MM.1S (cell line): ENCODE results near the gene NCKAP5.

Experiments used
- DNase-seq: peaks from one replicate; pipeline ENCODE4 v3.0.0-alpha.2; 2015
- H2AFZ ChIP-seq: fragments of 300-600 bp; sonication (generic); 2 replicates; pipeline ENCODE4 v1.6.0; 2016; ENCODE audit warnings: antibody characterized with exemption, low read length
- H3F3A ChIP-seq: fragments of 300-600 bp; sonication (generic); 2 replicates; pipeline ENCODE4 v1.6.1; 2016; ENCODE audit warnings: mild to moderate bottlenecking, antibody characterized with exemption, low read length, moderate library complexity, mixed read lengths; ENCODE audit not compliant: insufficient read depth
- H3K27ac ChIP-seq: fragments of 300-600 bp; sonication (generic); 2 replicates; pipeline ENCODE4 v1.5.1; 2016; ENCODE audit warnings: mild to moderate bottlenecking, low read length
- H3K27me3 ChIP-seq: fragments of 300-600 bp; sonication (generic); replicated peaks from 2 replicates; pipeline ENCODE4 v1.6.0; 2016; ENCODE audit warnings: low read length; ENCODE audit not compliant: insufficient read depth
- H3K36me3 ChIP-seq: fragments of 300-600 bp; sonication (generic); replicated peaks from 2 replicates; pipeline ENCODE4 v1.6.1; 2016; ENCODE audit warnings: mild to moderate bottlenecking, low read length, mixed read lengths; ENCODE audit not compliant: insufficient read depth
- H3K4me1 ChIP-seq: fragments of 300-600 bp; sonication (generic); 2 replicates; pipeline ENCODE4 v1.6.1; 2016; ENCODE audit warnings: low read length, mixed read lengths
- H3K4me2 ChIP-seq: fragments of 300-600 bp; sonication (generic); 2 replicates; pipeline ENCODE4 v1.6.0; 2016; ENCODE audit warnings: low read depth, low read length
- H3K4me3 ChIP-seq: fragments of 300-600 bp; sonication (generic); 2 replicates; pipeline ENCODE4 v1.5.1; 2016; ENCODE audit warnings: low read length, mixed read lengths
- H3K79me2 ChIP-seq: fragments of 300-600 bp; sonication (generic); 2 replicates; pipeline ENCODE4 v1.6.1; 2016; ENCODE audit warnings: mixed run types, low read length, mixed read lengths
- H3K9ac ChIP-seq: fragments of 300-600 bp; sonication (generic); 2 replicates; pipeline ENCODE4 v1.6.1; 2016; ENCODE audit warnings: low read length, mixed read lengths
- H3K9me2 ChIP-seq: fragments of 300-600 bp; sonication (generic); replicated peaks from 2 replicates; pipeline ENCODE4 v1.6.1; 2016; ENCODE audit warnings: mild to moderate bottlenecking, low read length, mixed read lengths; ENCODE audit not compliant: insufficient read depth
- H3K9me3 ChIP-seq: fragments of 300-600 bp; sonication (generic); replicated peaks from 2 replicates; pipeline ENCODE4 v1.6.1; 2016; ENCODE audit warnings: mild to moderate bottlenecking, low read length, mixed read lengths; ENCODE audit not compliant: insufficient read depth
- H4K20me1 ChIP-seq: fragments of 300-600 bp; sonication (generic); 2 replicates; pipeline ENCODE4 v1.6.1; 2016; ENCODE audit warnings: mild to moderate bottlenecking, low read length, moderate library complexity, mixed read lengths; ENCODE audit not compliant: insufficient read depth
- CTCF ChIP-seq: fragments of 300-600 bp; sonication (generic); IDR thresholded peaks from 2 replicates; pipeline ENCODE4 v1.5.1; 2016; ENCODE audit warnings: antibody characterized with exemption, low read length, mixed read lengths
- EZH2 ChIP-seq: fragments of 300-600 bp; sonication (generic); optimal IDR thresholded peaks from 2 replicates; pipeline ENCODE3; 2017; ENCODE audit warnings: low read depth, mild to moderate bottlenecking, antibody characterized with exemption, low read length, mixed read lengths
- EZH2phosphoT487 ChIP-seq: fragments of 300-600 bp; sonication (generic); IDR thresholded peaks from 2 replicates; pipeline ENCODE4 v1.6.1; 2018; ENCODE audit warnings: antibody characterized with exemption, low read length

Gene NCKAP5

GRCh38 chr2:133526530-133527300, 41.5 kb downstream of the NCKAP5 start:
- H3K9me2 ChIP-seq: no peaks in the 10 kb centered on the region
- no peak overlapping the region for H3K4me3 ChIP-seq
- H3K9ac ChIP-seq: no peak overlapping the region
- peaks cover 8% of the 10 kb centered on the region for H3K4me1 ChIP-seq
- H3K79me2 ChIP-seq: no peaks in the 10 kb centered on the region
- H3K27me3 ChIP-seq: no peaks in the 10 kb centered on the region
- peaks cover 1% of the 10 kb centered on the region; the same call in 1 of the 2 replicates for H3F3A ChIP-seq
- H4K20me1 ChIP-seq: no peaks in the 10 kb centered on the region
- H3K4me2 ChIP-seq: no peak overlapping the region
- no peaks in the 10 kb centered on the region for H3K9me3 ChIP-seq
- DNase-seq: no peak
- H3K36me3 ChIP-seq: no peaks in the 10 kb centered on the region
- no peak overlapping the region for H3K27ac ChIP-seq
- no peak overlapping the region for H2AFZ ChIP-seq
- no peak for TF ChIP-seq EZH2
- no peak for TF ChIP-seq CTCF

- no peaks in the 10 kb centered on the region for H3K79me2 ChIP-seq
- H3K27ac ChIP-seq: no peak overlapping the region
- no peaks in the 10 kb centered on the region for H3K27me3 ChIP-seq
- H4K20me1 ChIP-seq: no peaks in the 10 kb centered on the region
- H3K4me1 ChIP-seq: peaks cover 5% of the 10 kb centered on the region
- TF ChIP-seq EZH2phosphoT487 (no peak), EZH2 (no peak), CTCF (no peak)
- no peak overlapping the region for H2AFZ ChIP-seq
- no peak overlapping the region for H3K4me3 ChIP-seq
- H3F3A ChIP-seq: no peaks in the 10 kb centered on the region
- no peak for DNase-seq
- H3K9me3 ChIP-seq: no peaks in the 10 kb centered on the region
- H3K4me2 ChIP-seq: no peak overlapping the region
- no peaks in the 10 kb centered on the region for H3K9me2 ChIP-seq
- no peaks in the 10 kb centered on the region for H3K36me3 ChIP-seq
- no peak overlapping the region for H3K9ac ChIP-seq
These were observed 42.4 kb downstream of the NCKAP5 start for GRCh38 chr2:133525613-133526529.

DNA sequence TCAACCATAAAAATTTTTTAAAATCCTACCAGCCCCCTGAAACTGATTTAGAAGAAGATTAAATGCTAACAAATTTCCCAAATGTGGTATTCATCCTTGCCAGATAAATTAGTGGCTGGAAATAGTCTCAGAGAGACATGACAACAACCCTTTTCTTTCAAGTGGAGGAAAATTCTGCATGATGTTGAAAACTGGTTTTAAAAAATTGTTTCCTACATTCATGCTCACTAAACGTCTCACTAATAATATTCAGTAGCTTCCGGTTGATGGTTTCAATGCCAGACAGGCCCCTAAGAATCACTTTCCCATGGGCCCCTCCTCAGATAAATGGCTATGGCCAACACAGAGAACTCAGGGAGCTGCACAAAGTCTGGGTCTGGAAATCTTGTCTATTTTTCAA, 43.2 kb downstream of the NCKAP5 start:
- H3K36me3 ChIP-seq: no peaks in the 10 kb centered on the region
- no peak for TF ChIP-seq EZH2phosphoT487
- TF ChIP-seq EZH2: no peak
- no peak for DNase-seq
- no peak overlapping the region for H3K4me3 ChIP-seq
- H3K9ac ChIP-seq: no peak overlapping the region
- no peaks in the 10 kb centered on the region for H3K9me2 ChIP-seq
- H3K9me3 ChIP-seq: no peaks in the 10 kb centered on the region
- no peak overlapping the region for H3K27ac ChIP-seq
- no peaks in the 10 kb centered on the region for H3K4me1 ChIP-seq
- no peaks in the 10 kb centered on the region for H3K79me2 ChIP-seq
- H3K4me2 ChIP-seq: no peak overlapping the region
- no peaks in the 10 kb centered on the region for H3K27me3 ChIP-seq
- H3F3A ChIP-seq: no peaks in the 10 kb centered on the region
- no peaks in the 10 kb centered on the region for H4K20me1 ChIP-seq
- no peak overlapping the region for H2AFZ ChIP-seq
